ENCODE results near the gene VPS72.

DNA sequence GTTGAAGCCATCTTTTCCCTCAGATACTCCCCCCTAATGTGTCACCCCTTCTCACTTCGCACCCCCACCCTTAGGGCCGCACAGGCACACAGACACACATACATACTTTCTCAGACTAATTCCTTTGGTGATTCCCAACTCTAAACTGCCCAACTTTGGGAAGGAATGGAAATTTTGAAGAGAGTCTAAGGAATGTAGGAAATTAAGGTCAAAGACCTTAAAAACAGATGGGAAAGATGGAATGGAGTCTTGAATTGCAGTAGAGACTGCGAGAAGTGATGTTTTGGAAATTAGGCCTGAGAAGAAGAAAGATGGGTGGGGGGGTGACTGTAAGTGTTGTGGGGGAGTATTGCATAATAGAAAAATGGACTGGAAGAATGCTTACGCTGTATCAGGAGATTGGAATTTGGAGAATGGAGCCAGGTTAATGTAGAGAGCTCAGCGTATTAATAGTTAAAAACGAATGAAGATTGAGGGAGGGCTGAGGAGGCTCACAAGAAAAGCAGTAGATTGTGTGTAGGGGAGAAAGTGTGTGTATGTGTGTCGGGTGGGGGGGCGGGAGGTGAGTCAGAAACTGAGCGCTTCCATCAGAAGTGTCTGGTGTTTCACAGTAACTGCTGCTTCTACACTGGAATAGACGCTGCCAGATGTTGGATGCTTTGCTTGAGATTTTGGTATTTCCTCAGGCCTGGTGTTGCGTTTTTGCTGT lies 10.0 kb upstream of the VPS72 start:
- TF ChIP-seq, protein P1, sequence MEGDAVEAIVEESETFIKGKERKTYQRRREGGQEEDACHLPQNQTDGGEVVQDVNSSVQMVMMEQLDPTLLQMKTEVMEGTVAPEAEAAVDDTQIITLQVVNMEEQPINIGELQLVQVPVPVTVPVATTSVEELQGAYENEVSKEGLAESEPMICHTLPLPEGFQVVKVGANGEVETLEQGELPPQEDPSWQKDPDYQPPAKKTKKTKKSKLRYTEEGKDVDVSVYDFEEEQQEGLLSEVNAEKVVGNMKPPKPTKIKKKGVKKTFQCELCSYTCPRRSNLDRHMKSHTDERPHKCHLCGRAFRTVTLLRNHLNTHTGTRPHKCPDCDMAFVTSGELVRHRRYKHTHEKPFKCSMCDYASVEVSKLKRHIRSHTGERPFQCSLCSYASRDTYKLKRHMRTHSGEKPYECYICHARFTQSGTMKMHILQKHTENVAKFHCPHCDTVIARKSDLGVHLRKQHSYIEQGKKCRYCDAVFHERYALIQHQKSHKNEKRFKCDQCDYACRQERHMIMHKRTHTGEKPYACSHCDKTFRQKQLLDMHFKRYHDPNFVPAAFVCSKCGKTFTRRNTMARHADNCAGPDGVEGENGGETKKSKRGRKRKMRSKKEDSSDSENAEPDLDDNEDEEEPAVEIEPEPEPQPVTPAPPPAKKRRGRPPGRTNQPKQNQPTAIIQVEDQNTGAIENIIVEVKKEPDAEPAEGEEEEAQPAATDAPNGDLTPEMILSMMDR (IDR thresholded peaks at IDR 0.05) = no peak
- TF ChIP-seq POLR2A (IDR thresholded peaks at IDR 0.05) = no peak
